ENCODE results near the gene OPCML.

Gene OPCML

GRCh38 chr11:132856032-132856431 is 676.3 kb downstream of the OPCML start:
- H3K27ac ChIP-seq = no peak overlapping the region
- H3K27me3 ChIP-seq (ENCODE audit: insufficient read depth, low read depth, severe bottlenecking) = no peaks in the 10 kb centered on the region
- H3K4me3 ChIP-seq (ENCODE audit: low read depth, low read length) = no peak overlapping the region
- no peaks in the 10 kb centered on the region for H3K36me3 ChIP-seq
- TF ChIP-seq CTCF (IDR thresholded peaks at IDR 0.05; ENCODE audit: low read depth, low read length) = no peak
- H3K9me3 ChIP-seq (ENCODE audit: severe bottlenecking) = peaks cover 9% of the 10 kb centered on the region
- no peak for DNase-seq

GRCh38 chr11:132855516-132855915 is 676.8 kb downstream of the OPCML start:
- Histone ChIP-seq H3K9me3 (ENCODE audit: severe bottlenecking) (peaks cover 9% of the 10 kb centered on the region), H3K36me3 (no peaks in the 10 kb centered on the region), H3K27me3 (ENCODE audit: insufficient read depth, low read depth, severe bottlenecking) (no peaks in the 10 kb centered on the region), H3K27ac (no peak overlapping the region), H3K4me3 (ENCODE audit: low read depth, low read length) (no peak overlapping the region)
- no peak for DNase-seq
- TF ChIP-seq CTCF (IDR thresholded peaks at IDR 0.05; ENCODE audit: low read depth, low read length) = no peak

- Histone ChIP-seq H3K9me3 (ENCODE audit: severe bottlenecking) (peaks cover 9% of the 10 kb centered on the region), H3K27me3 (ENCODE audit: insufficient read depth, low read depth, severe bottlenecking) (no peaks in the 10 kb centered on the region), H3K27ac (no peak overlapping the region), H3K4me3 (ENCODE audit: low read depth, low read length) (no peak overlapping the region), H3K36me3 (no peaks in the 10 kb centered on the region)
- no peak for TF ChIP-seq CTCF (IDR thresholded peaks at IDR 0.05; ENCODE audit: low read depth, low read length)
- peak; percentile 16 for DNase-seq
Measured at GRCh38 chr11:132853886-132854285, 678.4 kb downstream of the OPCML start.

GRCh38 chr11:132852361-132852760 is 679.9 kb downstream of the OPCML start:
- Histone ChIP-seq H3K4me3 (ENCODE audit: low read depth, low read length) (no peak overlapping the region), H3K27ac (no peak overlapping the region), H3K36me3 (no peaks in the 10 kb centered on the region), H3K27me3 (ENCODE audit: insufficient read depth, low read depth, severe bottlenecking) (no peaks in the 10 kb centered on the region), H3K9me3 (ENCODE audit: severe bottlenecking) (peaks cover 9% of the 10 kb centered on the region)
- no peak for DNase-seq
- TF ChIP-seq CTCF (IDR thresholded peaks at IDR 0.05; ENCODE audit: low read depth, low read length) = no peak

- TF ChIP-seq CTCF (IDR thresholded peaks at IDR 0.05; ENCODE audit: low read depth, low read length) = no peak
- H3K27ac ChIP-seq = no peak overlapping the region
- H3K4me3 ChIP-seq (ENCODE audit: low read depth, low read length) = no peak overlapping the region
- no peaks in the 10 kb centered on the region for H3K36me3 ChIP-seq
- no peak for DNase-seq
- no peaks in the 10 kb centered on the region for H3K27me3 ChIP-seq (ENCODE audit: insufficient read depth, low read depth, severe bottlenecking)
- peaks cover 9% of the 10 kb centered on the region for H3K9me3 ChIP-seq (ENCODE audit: severe bottlenecking)
Measured at GRCh38 chr11:132851247-132851646, 681.1 kb downstream of the OPCML start.

GRCh38 chr11:132850266-132850665 is 682.0 kb downstream of the OPCML start:
- DNase-seq = no peak
- Histone ChIP-seq H3K4me3 (ENCODE audit: low read depth, low read length) (no peak overlapping the region), H3K27me3 (ENCODE audit: insufficient read depth, low read depth, severe bottlenecking) (no peaks in the 10 kb centered on the region), H3K27ac (no peak overlapping the region), H3K9me3 (ENCODE audit: severe bottlenecking) (peaks cover 7% of the 10 kb centered on the region), H3K36me3 (no peaks in the 10 kb centered on the region)
- no peak for TF ChIP-seq CTCF (IDR thresholded peaks at IDR 0.05; ENCODE audit: low read depth, low read length)

Measured in WERI-Rb-1 (cell line).